ENCODE data around the gene PLA2G12B.

- no peak for TF ChIP-seq GATA2 (IDR thresholded peaks at IDR 0.05; ENCODE audit: low read depth, low read length)
- TF ChIP-seq GATA3 (IDR thresholded peaks at IDR 0.05; ENCODE audit: low read depth, low read length): no peak
These were observed 24.3 kb downstream of the PLA2G12B start for GRCh38 chr10:72930276-72930675.

Measured in SH-SY5Y (cell line).